A549 (cell line): ENCODE measurements around the gene NOS1.

ENCODE experiments used
- EP300 ChIP-seq, 2 experiments: fragments of >200 bp; sonication (Bioruptor Twin); formaldehyde crosslinking; IDR thresholded peaks; 2 replicates in 1 of 2; 3 replicates in 1 of 2; pipeline ENCODE4 v1.6.1; 2016 to 2017
- FOSB ChIP-seq: fragments of 250-450 bp; sonication (Bioruptor Pico); IDR thresholded peaks from 2 replicates; pipeline ENCODE4 v1.5.0; 2020; ENCODE audit warnings: mild to moderate bottlenecking, moderate library complexity
- HOXA7 ChIP-seq: fragments of 250-450 bp; sonication (Bioruptor Pico); IDR thresholded peaks from 2 replicates; pipeline ENCODE4 v1.5.0; 2020; ENCODE audit warnings: mild to moderate bottlenecking, moderate library complexity
- JUN ChIP-seq, 2 experiments: fragments of >200 bp; sonication (Bioruptor Twin); formaldehyde crosslinking; IDR thresholded peaks; 2 replicates in 1 of 2; 3 replicates in 1 of 2; pipeline ENCODE4 v1.6.1; 2016 to 2017
- NFE2L2 ChIP-seq: fragments of 150-350 bp; conservative IDR thresholded peaks from 2 replicates; pipeline ENCODE4 v1.6.1; 2014; ENCODE audit warnings: low read length
- RFX5 ChIP-seq: fragments of 450-650 bp; IDR thresholded peaks from 2 replicates; pipeline ENCODE4 v1.7.1; 2014; ENCODE audit warnings: antibody characterized with exemption, mild to moderate bottlenecking, moderate library complexity
- RNF2 ChIP-seq: fragments of 200-600 bp; sonication (generic); IDR thresholded peaks from 2 replicates; pipeline ENCODE4 v1.6.1; 2016; ENCODE audit warnings: low read depth, mild to moderate bottlenecking, antibody characterized with exemption, moderate library complexity, borderline replicate concordance
- SMC3 ChIP-seq: fragments of >200 bp; sonication (Bioruptor Twin); formaldehyde crosslinking; IDR thresholded peaks from 3 replicates; pipeline ENCODE4 v1.6.1; 2018; ENCODE audit warnings: inconsistent platforms
- TF ChIP-seq, protein P1 (sequence below): fragments of >200 bp; sonication (Bioruptor Twin); formaldehyde crosslinking; IDR thresholded peaks from 3 replicates; pipeline ENCODE4 v1.5.1; 2016

DNA sequence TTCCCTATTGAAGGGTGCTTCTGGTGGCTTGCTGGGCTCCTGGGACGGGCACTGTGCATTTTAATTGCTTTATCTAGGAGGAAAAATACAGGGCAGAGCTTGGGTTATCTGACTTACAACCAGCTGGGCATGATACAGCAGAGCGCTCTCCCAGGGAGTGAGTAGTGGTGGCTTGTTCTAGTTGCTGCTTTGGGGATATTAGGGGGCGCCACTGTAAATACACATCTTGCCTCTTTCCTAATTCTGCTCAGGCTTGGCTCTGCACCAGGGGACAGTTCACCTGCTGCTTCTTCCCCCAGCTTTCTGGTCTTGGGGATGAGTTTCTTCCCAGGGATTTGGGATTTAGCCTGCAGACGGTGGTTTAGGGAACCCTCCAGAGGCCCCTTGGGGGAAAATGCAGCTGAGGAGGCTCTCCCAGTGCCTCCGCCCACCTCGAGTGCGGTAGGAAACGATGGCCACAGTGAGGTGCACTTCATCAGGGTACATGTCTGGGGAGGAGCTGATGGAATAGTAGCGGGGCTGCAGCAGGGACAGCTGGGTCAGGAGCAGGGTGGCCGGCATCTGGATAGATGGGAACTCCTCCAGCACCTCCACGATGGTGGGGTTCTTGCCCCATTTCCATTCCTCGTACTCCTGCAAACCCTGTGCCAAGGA is 134.3 kb downstream of the NOS1 start:
- TF ChIP-seq EP300 (IDR thresholded peaks at IDR 0.05) (no peak), RNF2 (no peak), NFE2L2 (no peak), RFX5 (no peak), SMC3 (no peak), FOSB (CRISPR knock-in tag) (no peak), HOXA7 (CRISPR knock-in tag) (no peak), JUN (IDR thresholded peaks at IDR 0.05) (no peak)
- TF ChIP-seq, protein P1, sequence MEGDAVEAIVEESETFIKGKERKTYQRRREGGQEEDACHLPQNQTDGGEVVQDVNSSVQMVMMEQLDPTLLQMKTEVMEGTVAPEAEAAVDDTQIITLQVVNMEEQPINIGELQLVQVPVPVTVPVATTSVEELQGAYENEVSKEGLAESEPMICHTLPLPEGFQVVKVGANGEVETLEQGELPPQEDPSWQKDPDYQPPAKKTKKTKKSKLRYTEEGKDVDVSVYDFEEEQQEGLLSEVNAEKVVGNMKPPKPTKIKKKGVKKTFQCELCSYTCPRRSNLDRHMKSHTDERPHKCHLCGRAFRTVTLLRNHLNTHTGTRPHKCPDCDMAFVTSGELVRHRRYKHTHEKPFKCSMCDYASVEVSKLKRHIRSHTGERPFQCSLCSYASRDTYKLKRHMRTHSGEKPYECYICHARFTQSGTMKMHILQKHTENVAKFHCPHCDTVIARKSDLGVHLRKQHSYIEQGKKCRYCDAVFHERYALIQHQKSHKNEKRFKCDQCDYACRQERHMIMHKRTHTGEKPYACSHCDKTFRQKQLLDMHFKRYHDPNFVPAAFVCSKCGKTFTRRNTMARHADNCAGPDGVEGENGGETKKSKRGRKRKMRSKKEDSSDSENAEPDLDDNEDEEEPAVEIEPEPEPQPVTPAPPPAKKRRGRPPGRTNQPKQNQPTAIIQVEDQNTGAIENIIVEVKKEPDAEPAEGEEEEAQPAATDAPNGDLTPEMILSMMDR: no peak
